Mesenteric fat pad (tissue), 1 donor: Measurements from ENCODE around the gene KIAA1328. TPM values are rescaled to one million over a fixed set of nuclear protein-coding genes. Genes with fewer than 3 reads are reported as not detected.
"Not testable (repeated sequence)": the region's sequence is repeated elsewhere in the genome, so short reads cannot be mapped to it uniquely, and the experiment has no call there.

Source experiments
- DNase-seq: peaks from one replicate; pipeline ENCODE4 v3.0.0-alpha.2; 2020; ENCODE audit warnings: low spot score
- long read RNA-seq: library from polyadenylated mRNA; unstranded; transcript quantifications from one replicate; pipeline ENCODE4 v2.0.0, GENCODE V29; 2020
- total RNA-seq: library from RNA; stranded (reverse); fragmentation: NEBNext Ultra II Directional; extraction: Animal tissue kit (Norgen Biotek cat#: 25700); gene quantifications from one replicate; pipeline ENCODE4 v1.2.1, GENCODE V29; 2021
- donor health status: DM: yes; HTN: yes; CAD: no.

Gene KIAA1328
- total RNA-seq: 8.0 TPM
- long read RNA-seq, full-length matches to known transcripts: 6 of 18 reads
- long read RNA-seq, partial matches to known transcripts: 5 of 18 reads
- long read RNA-seq, other reads (novel, unspliced or antisense): 7 of 18 reads

GRCh38 chr18:36828630-36829361 is at the start of gene KIAA1328, which contains the start of gene TPGS2:
Gene KIAA1328, plus strand, starts transcription at chr18:36829127. Its CDS starts 12 bp downstream, at chr18:36829139.
Gene TPGS2, minus strand, starts transcription at chr18:36829002. Its CDS starts 235 bp downstream, at chr18:36828767.
- DNase-seq: peak; percentile 95

- DNase-seq: no peak
These were observed 48.2 kb upstream of the KIAA1328 start for GRCh38 chr18:36780748-36781147.

GRCh38 chr18:36782710-36783109 is 46.2 kb upstream of the KIAA1328 start:
- no peak for DNase-seq

GRCh38 chr18:36783792-36784191 is 45.1 kb upstream of the KIAA1328 start:
- DNase-seq: no peak

- DNase-seq: no peak
These were observed 42.2 kb upstream of the KIAA1328 start for GRCh38 chr18:36786686-36787085.

- DNase-seq: no peak
These were observed 36.2 kb upstream of the KIAA1328 start for GRCh38 chr18:36792634-36793283.

GRCh38 chr18:36798738-36799473 is 30.0 kb upstream of the KIAA1328 start:
- DNase-seq: no peak

GRCh38 chr18:36805105-36805504 is 23.8 kb upstream of the KIAA1328 start:
- DNase-seq: no peak

- no peak for DNase-seq
These were observed 20.2 kb upstream of the KIAA1328 start for GRCh38 chr18:36808681-36809080.

- DNase-seq: no peak
These were observed 19.1 kb upstream of the KIAA1328 start for GRCh38 chr18:36809590-36810381.

- no peak for DNase-seq
These were observed 17.5 kb upstream of the KIAA1328 start for GRCh38 chr18:36811430-36811829.

- DNase-seq: no peak
These were observed 17.0 kb upstream of the KIAA1328 start for GRCh38 chr18:36811955-36812354.

GRCh38 chr18:36812678-36813077 is 16.2 kb upstream of the KIAA1328 start:
- DNase-seq: no peak

GRCh38 chr18:36813101-36813775 is 15.7 kb upstream of the KIAA1328 start:
- no peak for DNase-seq

GRCh38 chr18:36813824-36814223 is 15.1 kb upstream of the KIAA1328 start:
- no peak for DNase-seq

- DNase-seq: no peak
These were observed 13.9 kb upstream of the KIAA1328 start for GRCh38 chr18:36814994-36815393.

- not testable (repeated sequence) for DNase-seq
These were observed 12.8 kb upstream of the KIAA1328 start for GRCh38 chr18:36816096-36816495.

- DNase-seq: no peak
These were observed 11.9 kb upstream of the KIAA1328 start for GRCh38 chr18:36817039-36817438.

GRCh38 chr18:36818652-36819051 is 10.3 kb upstream of the KIAA1328 start:
- no peak for DNase-seq

GRCh38 chr18:36819621-36820020 is 9.3 kb upstream of the KIAA1328 start:
- DNase-seq: no peak
